Hepatocyte (in vitro differentiated cells): ENCODE results near the gene SUMO3. TPM values are rescaled to one million over a fixed set of nuclear protein-coding genes. Genes with fewer than 3 reads are reported as not detected.

Experiments
- DNase-seq: peaks from one replicate; pipeline ENCODE4 v3.0.0-alpha.2; 2016; ENCODE audit warnings: low spot score
- H2AFZ ChIP-seq: fragments of 200-600 bp; sonication (generic); 2 replicates; pipeline ENCODE4 v1.6.0; 2016; ENCODE audit warnings: antibody characterized with exemption, mild to moderate bottlenecking
- H3K27ac ChIP-seq: fragments of 200-600 bp; sonication (generic); 2 replicates; pipeline ENCODE4 v1.5.1; 2016; ENCODE audit warnings: mild to moderate bottlenecking
- H3K27me3 ChIP-seq: fragments of 200-600 bp; sonication (generic); 2 replicates; pipeline ENCODE4 v1.6.1; 2016
- H3K36me3 ChIP-seq: fragments of 200-600 bp; sonication (generic); replicated peaks from 2 replicates; pipeline ENCODE4 v1.5.1; 2016; ENCODE audit warnings: low read depth; ENCODE audit not compliant: insufficient read depth
- H3K4me1 ChIP-seq: fragments of 200-600 bp; sonication (generic); 2 replicates; pipeline ENCODE4 v1.5.1; 2016; ENCODE audit warnings: mild to moderate bottlenecking, moderate library complexity; ENCODE audit not compliant: insufficient read depth
- H3K4me2 ChIP-seq: fragments of 200-600 bp; sonication (generic); 2 replicates; pipeline ENCODE4 v1.6.0; 2016
- H3K4me3 ChIP-seq: fragments of 200-600 bp; sonication (generic); 2 replicates; pipeline ENCODE4 v1.5.1; 2016; ENCODE audit warnings: mild to moderate bottlenecking
- H3K79me2 ChIP-seq: fragments of 200-600 bp; sonication (generic); 2 replicates; pipeline ENCODE4 v1.6.0; 2017; ENCODE audit warnings: mild to moderate bottlenecking
- H3K9me2 ChIP-seq: fragments of 200-600 bp; sonication (generic); replicated peaks from 2 replicates; pipeline ENCODE4 v1.6.0; 2017; ENCODE audit warnings: mild to moderate bottlenecking; ENCODE audit not compliant: insufficient read depth
- H3K9me3 ChIP-seq: fragments of 200-600 bp; sonication (generic); 2 replicates; pipeline ENCODE4 v1.5.1; 2016; ENCODE audit warnings: low read depth, mild to moderate bottlenecking
- H4K20me1 ChIP-seq: fragments of 200-600 bp; sonication (generic); 2 replicates; pipeline ENCODE4 v1.6.0; 2016; ENCODE audit warnings: mild to moderate bottlenecking; ENCODE audit not compliant: insufficient read depth, poor library complexity, severe bottlenecking
- EZH2 ChIP-seq: fragments of 200-600 bp; sonication (generic); IDR thresholded peaks from 2 replicates; pipeline ENCODE4 v1.6.1; 2016; ENCODE audit warnings: antibody characterized with exemption, mild to moderate bottlenecking, borderline replicate concordance
- EZH2phosphoT487 ChIP-seq: fragments of 200-600 bp; sonication (generic); IDR thresholded peaks from one replicate; pipeline ENCODE4 v1.6.1; 2018; ENCODE audit warnings: antibody characterized with exemption, mild to moderate bottlenecking, low read depth, moderate library complexity; ENCODE audit not compliant: unreplicated experiment, severe bottlenecking
- WGBS: methylation state at CpG from one replicate; pipeline ENCODE4 v1.1.6; 2016; ENCODE audit warnings: low lambda C conversion rate; ENCODE audit errors: missing lambda C conversion rate; 5-methylcytosine and 5-hydroxymethylcytosine counted together
- polyA plus RNA-seq: library from polyadenylated mRNA; unstranded; fragments of >200 nt; fragmentation: Nextera tagmentation; extraction: Ambion mirVana; gene quantifications from 2 replicates; pipeline ENCODE4 v1.2.1, GENCODE V29; 2016
- total RNA-seq: library from RNA; depleted of rRNA; stranded (reverse); fragments of >200 nt; gene quantifications from 2 replicates; pipeline ENCODE4 v1.2.3, GENCODE V29; 2014
- TF ChIP-seq, protein P1 (sequence below): fragments of 200-600 bp; sonication (generic); IDR thresholded peaks from 2 replicates; pipeline ENCODE4 v1.5.1; 2016; ENCODE audit warnings: antibody characterized with exemption, mild to moderate bottlenecking; ENCODE audit not compliant: poor library complexity

SUMO3 gene
- total and polyA plus RNA-seq, 2 experiments from 2014 or later, result 68.5 to 97.0 TPM

DNA sequence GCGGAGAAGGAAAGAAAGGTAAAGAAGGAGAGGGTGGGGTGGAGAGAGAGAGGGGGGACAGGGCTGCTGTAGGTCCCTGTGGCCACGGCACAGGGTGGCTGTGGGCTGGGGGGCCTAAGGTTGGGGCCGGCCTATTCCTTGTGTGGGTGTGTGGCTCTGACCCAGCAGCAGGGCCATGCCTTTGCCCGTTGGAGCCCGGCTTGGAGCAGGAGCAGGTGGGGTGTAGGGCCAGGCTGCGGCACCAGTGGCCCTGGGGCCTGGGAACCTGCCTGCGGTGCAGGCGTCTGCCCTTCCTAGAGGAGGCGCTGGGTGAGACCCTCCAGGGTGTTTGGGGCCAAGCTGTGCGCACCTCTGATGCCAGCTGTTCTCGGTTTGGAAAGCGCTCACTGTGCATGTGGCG lies 19.7 kb upstream of the SUMO3 start:
- WGBS, result 96% methylated on average over 10 of the region's 13 CpGs
- no peaks in the 10 kb centered on the region for H3K9me3 ChIP-seq
- no peaks in the 10 kb centered on the region for H3K27me3 ChIP-seq
- H2AFZ ChIP-seq, result no peak overlapping the region
- H4K20me1 ChIP-seq, result no peaks in the 10 kb centered on the region
- no peaks in the 10 kb centered on the region for H3K79me2 ChIP-seq
- DNase-seq, result no peak
- H3K4me2 ChIP-seq, result no peak overlapping the region
- H3K36me3 ChIP-seq, result no peaks in the 10 kb centered on the region
- no peaks in the 10 kb centered on the region for H3K4me1 ChIP-seq
- no peaks in the 10 kb centered on the region for H3K9me2 ChIP-seq
- no peak overlapping the region for H3K4me3 ChIP-seq
- TF ChIP-seq EZH2phosphoT487, result no peak
- TF ChIP-seq, protein P1, sequence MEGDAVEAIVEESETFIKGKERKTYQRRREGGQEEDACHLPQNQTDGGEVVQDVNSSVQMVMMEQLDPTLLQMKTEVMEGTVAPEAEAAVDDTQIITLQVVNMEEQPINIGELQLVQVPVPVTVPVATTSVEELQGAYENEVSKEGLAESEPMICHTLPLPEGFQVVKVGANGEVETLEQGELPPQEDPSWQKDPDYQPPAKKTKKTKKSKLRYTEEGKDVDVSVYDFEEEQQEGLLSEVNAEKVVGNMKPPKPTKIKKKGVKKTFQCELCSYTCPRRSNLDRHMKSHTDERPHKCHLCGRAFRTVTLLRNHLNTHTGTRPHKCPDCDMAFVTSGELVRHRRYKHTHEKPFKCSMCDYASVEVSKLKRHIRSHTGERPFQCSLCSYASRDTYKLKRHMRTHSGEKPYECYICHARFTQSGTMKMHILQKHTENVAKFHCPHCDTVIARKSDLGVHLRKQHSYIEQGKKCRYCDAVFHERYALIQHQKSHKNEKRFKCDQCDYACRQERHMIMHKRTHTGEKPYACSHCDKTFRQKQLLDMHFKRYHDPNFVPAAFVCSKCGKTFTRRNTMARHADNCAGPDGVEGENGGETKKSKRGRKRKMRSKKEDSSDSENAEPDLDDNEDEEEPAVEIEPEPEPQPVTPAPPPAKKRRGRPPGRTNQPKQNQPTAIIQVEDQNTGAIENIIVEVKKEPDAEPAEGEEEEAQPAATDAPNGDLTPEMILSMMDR, result no peak
- TF ChIP-seq EZH2, result no peak
- H3K27ac ChIP-seq, result no peak overlapping the region

DNA sequence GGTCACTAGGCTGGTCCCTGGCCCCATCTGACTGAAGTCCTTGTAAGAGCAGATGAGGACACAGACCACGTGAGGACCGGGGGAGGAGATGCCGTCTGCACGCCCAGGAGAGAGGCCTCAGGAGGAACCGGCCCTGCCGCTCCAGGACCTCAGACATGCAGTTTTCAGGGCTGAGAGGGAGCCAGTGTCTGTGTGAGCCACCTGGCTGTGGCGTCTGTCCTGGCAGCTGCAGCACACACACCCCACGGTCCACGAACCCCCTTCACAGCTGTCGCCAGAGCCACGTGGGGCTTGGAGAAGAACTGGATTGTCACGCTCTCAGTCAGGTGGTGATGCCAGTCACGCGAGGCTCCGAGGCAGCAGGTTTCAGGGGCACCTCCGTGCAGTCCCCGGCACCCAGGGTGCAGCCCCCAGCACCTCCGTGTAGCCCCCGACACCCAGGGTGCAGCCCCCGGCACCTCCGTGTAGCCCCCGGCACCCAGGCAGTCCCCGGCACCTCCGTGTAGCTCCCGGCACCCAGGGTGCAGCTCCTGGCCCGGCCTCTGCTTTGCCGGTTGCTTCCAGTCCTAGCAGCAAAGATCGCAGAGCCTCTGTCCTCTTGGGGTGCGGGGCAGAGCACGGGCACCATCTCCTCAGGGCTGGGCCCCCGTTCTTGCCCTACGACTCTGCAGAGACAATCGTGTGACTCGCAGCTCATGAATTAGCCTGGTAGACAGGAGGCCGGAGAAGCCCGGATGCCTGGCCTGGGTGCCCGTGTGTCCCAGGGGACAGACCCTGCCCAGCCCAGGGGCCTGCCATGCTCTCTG lies 19.0 kb upstream of the SUMO3 start:
- 76% methylated on average over 35 of the region's 37 CpGs for WGBS
- DNase-seq, result peak; percentile 77
- no peak overlapping the region for H3K4me2 ChIP-seq

DNA sequence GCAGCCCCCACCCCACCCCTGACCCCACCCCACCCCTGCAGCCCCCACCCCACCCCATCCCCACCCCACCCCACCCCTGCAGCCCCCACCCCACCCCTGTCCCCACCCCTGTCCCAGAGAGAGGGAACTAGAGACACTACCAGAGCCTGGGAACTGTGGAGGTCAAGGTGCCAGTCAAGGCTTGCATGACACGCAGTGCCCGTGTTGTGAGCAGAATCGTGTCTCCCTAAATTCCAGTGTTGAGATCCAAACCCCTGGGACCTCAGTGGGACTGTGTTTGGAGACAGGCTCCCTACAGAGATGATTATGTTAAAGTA lies 18.4 kb upstream of the SUMO3 start:
- Histone ChIP-seq H2AFZ (no peak overlapping the region), H3K4me3 (no peak overlapping the region), H3K4me1 (no peaks in the 10 kb centered on the region), H4K20me1 (no peaks in the 10 kb centered on the region), H3K4me2 (no peak overlapping the region), H3K9me2 (no peaks in the 10 kb centered on the region), H3K79me2 (no peaks in the 10 kb centered on the region), H3K36me3 (no peaks in the 10 kb centered on the region), H3K27me3 (no peaks in the 10 kb centered on the region), H3K27ac (no peak overlapping the region), H3K9me3 (no peaks in the 10 kb centered on the region)
- TF ChIP-seq EZH2 (no peak), EZH2phosphoT487 (no peak)
- TF ChIP-seq, protein P1, result no peak
- DNase-seq, result no peak
- WGBS, result 87% methylated on average over 3 of the region's 3 CpGs

More for the DNA sequence above, 19.0 kb upstream of the SUMO3 start:
- Histone ChIP-seq H3K36me3 (no peaks in the 10 kb centered on the region), H3K27me3 (no peaks in the 10 kb centered on the region), H3K27ac (no peak overlapping the region), H2AFZ (no peak overlapping the region), H3K4me1 (no peaks in the 10 kb centered on the region), H3K79me2 (no peaks in the 10 kb centered on the region), H3K9me2 (no peaks in the 10 kb centered on the region), H3K9me3 (no peaks in the 10 kb centered on the region), H3K4me3 (no peak overlapping the region), H4K20me1 (no peaks in the 10 kb centered on the region)
- TF ChIP-seq, protein P1, result no peak
- TF ChIP-seq EZH2 (no peak), EZH2phosphoT487 (no peak)
